ENCODE data around the gene BHLHA15.

BHLHA15 gene

GRCh38 chr7:98233219-98234070 is 22.2 kb downstream of the BHLHA15 start:
- no CpG with 5 or more reads among the region's 32 CpGs for WGBS (ENCODE audit: extremely low coverage, insufficient coverage, insufficient read length)
- Histone ChIP-seq H3K36me3 (ENCODE audit: control insufficient read depth in 1 of 2, insufficient read depth in 2 of 2, low read length in 2 of 2) (peaks cover 3 to 7% of the 10 kb centered on the region in 2 experiments), H2AK5ac (ENCODE audit: low read length) (no peak overlapping the region), H3K79me1 (ENCODE audit: low read length) (no peaks in the 10 kb centered on the region), H4K12ac (ENCODE audit: low read depth, low read length) (no peak overlapping the region), H4K8ac (ENCODE audit: low read depth, low read length) (no peak overlapping the region), H3K18ac (ENCODE audit: low read length) (no peak overlapping the region), H3K4me1 (ENCODE audit: control insufficient read depth in 1 of 2, insufficient read depth in 2 of 2, low read length in 2 of 2) (no peaks in the 10 kb centered on the region), H3K14ac (ENCODE audit: low read length) (no peak overlapping the region), H2AFZ (ENCODE audit: insufficient read depth, low read length, poor library complexity) (no peak overlapping the region), H2BK5ac (ENCODE audit: low read depth, low read length, poor library complexity) (no peak overlapping the region), H3K4ac (ENCODE audit: low read depth, low read length) (no peak overlapping the region), H3K9ac (ENCODE audit: low read length) (no peak overlapping the region), H3K79me2 (ENCODE audit: control insufficient read depth, insufficient read depth, low read length, poor library complexity) (no peaks in the 10 kb centered on the region), H3K27me3 (ENCODE audit: insufficient read depth, low read length) (no peaks in the 10 kb centered on the region), H2BK12ac (ENCODE audit: low read length) (no peak overlapping the region), H4K91ac (ENCODE audit: low read depth, low read length) (no peak overlapping the region), H3K27ac (ENCODE audit: low read depth, low read length) (no peak overlapping the region), H3K23ac (ENCODE audit: low read length) (no peak overlapping the region), H3K4me3 (ENCODE audit: low read depth, low read length) (no peak overlapping the region), H2BK120ac (ENCODE audit: insufficient read depth, low read length, poor library complexity) (no peak overlapping the region), H3K4me2 (ENCODE audit: low read length) (no peak overlapping the region), H3K9me3 (ENCODE audit: insufficient read depth, low read depth, low read length) (peaks cover 7% of the 10 kb centered on the region)
- no peak for DNase-seq

- no peak overlapping the region for H3K27ac ChIP-seq (ENCODE audit: low read depth, low read length)
- H3K4me2 ChIP-seq (ENCODE audit: low read length): no peak overlapping the region
- H2BK5ac ChIP-seq (ENCODE audit: low read depth, low read length, poor library complexity): no peak overlapping the region
- no peak overlapping the region for H3K9ac ChIP-seq (ENCODE audit: low read length)
- no peaks in the 10 kb centered on the region for H3K79me2 ChIP-seq (ENCODE audit: control insufficient read depth, insufficient read depth, low read length, poor library complexity)
- H2AK5ac ChIP-seq (ENCODE audit: low read length): no peak overlapping the region
- peaks cover 6% of the 10 kb centered on the region for H3K9me3 ChIP-seq (ENCODE audit: insufficient read depth, low read depth, low read length)
- WGBS (ENCODE audit: extremely low coverage, insufficient coverage, insufficient read length): no CpG with 5 or more reads among the region's 10 CpGs
- peaks cover 0 to 2% of the 10 kb centered on the region in 2 experiments for H3K4me1 ChIP-seq (ENCODE audit: control insufficient read depth in 1 of 2, insufficient read depth in 2 of 2, low read length in 2 of 2)
- H3K4ac ChIP-seq (ENCODE audit: low read depth, low read length): no peak overlapping the region
- H4K91ac ChIP-seq (ENCODE audit: low read depth, low read length): no peak overlapping the region
- no peak overlapping the region for H3K23ac ChIP-seq (ENCODE audit: low read length)
- no peak overlapping the region for H4K8ac ChIP-seq (ENCODE audit: low read depth, low read length)
- no peaks in the 10 kb centered on the region for H3K27me3 ChIP-seq (ENCODE audit: insufficient read depth, low read length)
- H3K79me1 ChIP-seq (ENCODE audit: low read length): no peaks in the 10 kb centered on the region
- H4K12ac ChIP-seq (ENCODE audit: low read depth, low read length): no peak overlapping the region
- H2BK120ac ChIP-seq (ENCODE audit: insufficient read depth, low read length, poor library complexity): no peak overlapping the region
- no peak overlapping the region for H3K18ac ChIP-seq (ENCODE audit: low read length)
- H2BK12ac ChIP-seq (ENCODE audit: low read length): no peak overlapping the region
- H3K36me3 ChIP-seq (ENCODE audit: control insufficient read depth in 1 of 2, insufficient read depth in 2 of 2, low read length in 2 of 2): peaks cover 5 to 7% of the 10 kb centered on the region in 2 experiments
- no peak overlapping the region for H3K4me3 ChIP-seq (ENCODE audit: low read depth, low read length)
- peak in 1 of 2 donors; percentile 52 for DNase-seq
- H2AFZ ChIP-seq (ENCODE audit: insufficient read depth, low read length, poor library complexity): no peak overlapping the region
- H3K14ac ChIP-seq (ENCODE audit: low read length): no peak overlapping the region
Measured at GRCh38 chr7:98234429-98235147, 23.3 kb downstream of the BHLHA15 start.

- Histone ChIP-seq H3K4me1 (ENCODE audit: control insufficient read depth in 1 of 2, insufficient read depth in 2 of 2, low read length in 2 of 2) (peaks cover 0 to 2% of the 10 kb centered on the region in 2 experiments), H3K23ac (ENCODE audit: low read length) (no peak overlapping the region), H3K27me3 (ENCODE audit: insufficient read depth, low read length) (no peaks in the 10 kb centered on the region), H3K9me3 (ENCODE audit: insufficient read depth, low read depth, low read length) (peaks cover 6% of the 10 kb centered on the region), H2AK5ac (ENCODE audit: low read length) (no peak overlapping the region), H3K4me2 (ENCODE audit: low read length) (no peak overlapping the region), H2BK120ac (ENCODE audit: insufficient read depth, low read length, poor library complexity) (no peak overlapping the region), H4K8ac (ENCODE audit: low read depth, low read length) (no peak overlapping the region), H3K18ac (ENCODE audit: low read length) (no peak overlapping the region), H4K91ac (ENCODE audit: low read depth, low read length) (no peak overlapping the region), H2AFZ (ENCODE audit: insufficient read depth, low read length, poor library complexity) (no peak overlapping the region), H3K79me2 (ENCODE audit: control insufficient read depth, insufficient read depth, low read length, poor library complexity) (no peaks in the 10 kb centered on the region), H3K4ac (ENCODE audit: low read depth, low read length) (no peak overlapping the region), H3K79me1 (ENCODE audit: low read length) (no peaks in the 10 kb centered on the region), H3K9ac (ENCODE audit: low read length) (no peak overlapping the region), H3K4me3 (ENCODE audit: low read depth, low read length) (no peak overlapping the region), H3K36me3 (ENCODE audit: control insufficient read depth in 1 of 2, insufficient read depth in 2 of 2, low read length in 2 of 2) (peaks cover 5% of the 10 kb centered on the region in 2 experiments), H2BK5ac (ENCODE audit: low read depth, low read length, poor library complexity) (no peak overlapping the region), H2BK12ac (ENCODE audit: low read length) (no peak overlapping the region), H3K27ac (ENCODE audit: low read depth, low read length) (no peak overlapping the region), H4K12ac (ENCODE audit: low read depth, low read length) (no peak overlapping the region), H3K14ac (ENCODE audit: low read length) (no peak overlapping the region)
- DNase-seq: no peak
- WGBS (ENCODE audit: extremely low coverage, insufficient coverage, insufficient read length): no CpG with 5 or more reads among the region's 11 CpGs
Measured at GRCh38 chr7:98235901-98236300, 24.7 kb downstream of the BHLHA15 start.

- H3K14ac ChIP-seq (ENCODE audit: low read length): no peak overlapping the region
- WGBS (ENCODE audit: extremely low coverage, insufficient coverage, insufficient read length): no CpG with 5 or more reads among the region's 25 CpGs
Measured at GRCh38 chr7:98236355-98237185, 25.3 kb downstream of the BHLHA15 start.

More at GRCh38 chr7:98236355-98237185, 25.3 kb downstream of the BHLHA15 start:
- H2BK120ac ChIP-seq (ENCODE audit: insufficient read depth, low read length, poor library complexity): no peak overlapping the region
- H4K8ac ChIP-seq (ENCODE audit: low read depth, low read length): no peak overlapping the region
- no peak overlapping the region for H2AK5ac ChIP-seq (ENCODE audit: low read length)
- no peak for DNase-seq
- H3K27me3 ChIP-seq (ENCODE audit: insufficient read depth, low read length): no peaks in the 10 kb centered on the region
- peaks cover 3 to 8% of the 10 kb centered on the region in 2 experiments for H3K36me3 ChIP-seq (ENCODE audit: control insufficient read depth in 1 of 2, insufficient read depth in 2 of 2, low read length in 2 of 2)
- peaks cover 6% of the 10 kb centered on the region for H3K9me3 ChIP-seq (ENCODE audit: insufficient read depth, low read depth, low read length)
- no peaks in the 10 kb centered on the region for H3K79me2 ChIP-seq (ENCODE audit: control insufficient read depth, insufficient read depth, low read length, poor library complexity)
- H3K4me1 ChIP-seq (ENCODE audit: control insufficient read depth in 1 of 2, insufficient read depth in 2 of 2, low read length in 2 of 2): peaks cover 0 to 2% of the 10 kb centered on the region in 2 experiments
- H3K27ac ChIP-seq (ENCODE audit: low read depth, low read length): no peak overlapping the region
- H3K79me1 ChIP-seq (ENCODE audit: low read length): no peaks in the 10 kb centered on the region
- no peak overlapping the region for H3K4me3 ChIP-seq (ENCODE audit: low read depth, low read length)
- no peak overlapping the region for H3K18ac ChIP-seq (ENCODE audit: low read length)
- no peak overlapping the region for H3K4ac ChIP-seq (ENCODE audit: low read depth, low read length)
- no peak overlapping the region for H2BK12ac ChIP-seq (ENCODE audit: low read length)
- H3K9ac ChIP-seq (ENCODE audit: low read length): no peak overlapping the region
- no peak overlapping the region for H4K12ac ChIP-seq (ENCODE audit: low read depth, low read length)
- H4K91ac ChIP-seq (ENCODE audit: low read depth, low read length): no peak overlapping the region
- H2AFZ ChIP-seq (ENCODE audit: insufficient read depth, low read length, poor library complexity): no peak overlapping the region
- H2BK5ac ChIP-seq (ENCODE audit: low read depth, low read length, poor library complexity): no peak overlapping the region
- H3K23ac ChIP-seq (ENCODE audit: low read length): no peak overlapping the region
- H3K4me2 ChIP-seq (ENCODE audit: low read length): no peak overlapping the region
